Measurements from ENCODE around the gene MARF1.

- no peak for TF ChIP-seq CTCF (IDR thresholded peaks at IDR 0.05)
- no peak for TF ChIP-seq POLR2A (IDR thresholded peaks at IDR 0.05)
These were observed 61.7 kb downstream of the MARF1 start for GRCh38 chr16:15581127-15581815.

Measured in uterus (tissue), 2 donors.